ENCODE measurements around the gene OR8B12.

OR8B12 gene

DNA sequence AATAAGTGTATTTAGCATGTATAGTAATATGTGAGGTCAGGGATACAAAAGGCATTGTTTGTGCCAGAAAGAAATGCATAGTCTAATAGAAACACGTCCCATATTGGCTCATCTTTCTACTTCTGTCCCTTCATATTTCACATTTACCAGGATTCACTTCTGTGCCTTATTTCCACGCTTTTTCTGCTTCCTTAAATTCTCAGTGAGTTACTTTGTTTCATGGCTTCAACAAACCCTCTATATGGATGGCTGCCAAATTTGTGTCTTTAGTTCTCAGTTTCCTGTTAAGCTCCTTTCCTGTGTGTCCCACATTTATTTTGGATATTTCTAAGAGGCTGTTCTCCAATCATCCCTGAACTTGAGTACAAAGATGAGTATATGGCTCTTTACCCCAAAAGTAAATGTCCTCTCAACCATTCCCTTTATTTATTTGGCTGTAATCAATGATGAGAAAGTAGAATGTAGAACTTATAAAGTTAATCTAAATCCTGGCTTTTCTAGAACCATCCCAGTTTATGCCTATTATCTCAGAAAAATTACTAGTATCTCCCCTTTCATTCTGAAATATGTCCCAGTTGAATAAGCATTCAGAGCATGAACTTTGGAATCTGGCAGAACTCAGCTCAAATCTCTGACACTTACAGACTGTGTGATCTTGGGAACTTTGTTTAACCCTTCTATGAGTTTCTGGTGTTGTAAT is 23.5 kb downstream of the OR8B12 start:
- no peak for DNase-seq

DNA sequence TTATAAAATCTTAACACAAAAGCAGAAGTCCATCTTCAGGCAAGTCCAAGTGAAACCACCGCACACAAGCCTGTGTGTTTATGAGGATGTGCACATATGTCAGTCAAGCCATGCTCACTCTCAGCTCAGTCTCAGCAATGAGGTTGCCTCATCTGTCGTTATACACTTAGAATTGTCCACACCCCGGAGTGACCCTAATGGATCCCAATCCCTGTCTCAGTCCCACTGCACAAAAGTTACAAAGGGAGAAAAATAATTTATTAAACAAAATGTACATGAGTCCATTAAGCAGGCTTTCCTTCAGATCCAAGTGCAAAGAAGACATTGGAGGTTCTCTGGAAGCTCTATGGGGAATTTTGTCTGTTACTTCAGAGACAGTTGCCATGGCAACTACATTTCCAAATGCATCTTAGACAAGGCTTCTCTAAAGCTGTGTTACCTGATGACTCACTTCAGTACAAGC is 24.4 kb downstream of the OR8B12 start:
- peak; percentile 18 for DNase-seq

DNA sequence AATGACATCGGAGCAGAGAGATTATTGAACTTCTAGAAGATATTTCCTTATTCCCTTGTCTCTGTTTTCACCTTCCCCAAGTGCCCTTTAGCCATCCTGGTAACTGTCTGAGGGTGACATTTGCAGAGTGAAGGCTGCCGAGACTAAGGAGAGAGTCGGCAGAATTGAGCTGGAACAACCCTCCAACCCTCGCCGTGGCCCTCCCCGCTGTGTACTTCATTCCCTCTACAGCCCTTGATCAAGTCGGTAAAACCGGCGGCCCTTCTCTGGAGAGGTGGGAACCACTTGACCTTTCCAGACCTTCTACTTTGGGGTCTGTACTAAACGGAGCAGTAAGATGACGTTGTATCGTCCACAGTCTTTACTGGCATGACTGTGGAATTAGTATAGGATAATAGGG is 26.1 kb downstream of the OR8B12 start:
- no peak for DNase-seq

DNA sequence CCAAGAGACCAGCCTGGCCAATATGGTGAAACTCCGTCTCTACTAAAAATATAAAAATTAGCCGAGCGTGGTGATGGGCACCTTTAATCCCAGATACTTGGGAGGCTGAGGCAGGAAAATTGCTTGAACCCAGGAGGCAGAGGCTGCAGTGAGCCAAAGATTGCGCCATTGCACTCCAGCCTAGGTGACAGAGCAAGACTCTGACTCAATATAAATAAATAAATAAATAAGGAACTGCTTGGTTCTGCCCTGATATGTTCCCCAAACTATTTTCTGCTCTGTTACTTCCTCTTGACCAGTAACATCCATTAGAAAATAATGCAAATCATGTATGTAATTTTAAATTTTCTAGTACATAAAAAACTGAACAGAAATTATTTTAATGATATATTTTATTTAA is 28.8 kb downstream of the OR8B12 start:
- DNase-seq = peak; percentile 72

DNA sequence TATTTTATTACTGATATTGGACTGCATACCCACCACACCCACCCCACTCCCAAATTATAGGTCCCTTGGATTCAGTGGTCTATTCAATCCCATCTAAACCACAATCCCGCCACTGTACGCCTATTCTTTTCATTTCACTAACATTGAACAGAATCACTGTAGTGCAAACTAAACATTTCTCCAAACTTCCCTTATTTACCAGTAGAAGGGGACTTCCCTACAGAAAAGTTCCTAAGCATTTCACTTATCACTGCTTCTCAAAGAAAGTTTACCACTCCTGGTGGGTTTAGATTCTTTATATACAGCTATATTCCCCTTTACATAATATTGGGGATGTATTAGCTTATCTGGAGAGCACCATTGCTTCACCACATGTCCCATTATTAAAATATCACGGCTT is 29.3 kb downstream of the OR8B12 start:
- DNase-seq = peak; percentile 48

DNA sequence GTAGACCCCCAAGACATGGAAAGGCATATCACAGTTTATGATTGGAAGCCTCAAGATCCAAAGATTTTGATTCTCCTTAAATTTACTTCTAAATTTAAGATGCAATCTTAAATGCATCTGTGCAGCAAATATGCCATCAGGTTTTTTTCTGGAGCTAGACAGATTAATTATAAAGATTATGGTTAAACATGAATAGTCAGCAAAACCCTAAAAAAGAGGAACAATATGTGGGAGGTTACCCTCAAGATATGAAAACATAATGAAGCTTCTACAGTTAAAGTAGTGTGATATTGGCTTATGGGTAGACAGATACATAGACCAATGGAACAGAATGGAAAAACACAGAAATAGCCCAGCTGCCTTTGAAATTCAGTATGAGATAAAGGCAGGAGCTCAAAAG is 31.7 kb downstream of the OR8B12 start:
- DNase-seq = no peak

DNA sequence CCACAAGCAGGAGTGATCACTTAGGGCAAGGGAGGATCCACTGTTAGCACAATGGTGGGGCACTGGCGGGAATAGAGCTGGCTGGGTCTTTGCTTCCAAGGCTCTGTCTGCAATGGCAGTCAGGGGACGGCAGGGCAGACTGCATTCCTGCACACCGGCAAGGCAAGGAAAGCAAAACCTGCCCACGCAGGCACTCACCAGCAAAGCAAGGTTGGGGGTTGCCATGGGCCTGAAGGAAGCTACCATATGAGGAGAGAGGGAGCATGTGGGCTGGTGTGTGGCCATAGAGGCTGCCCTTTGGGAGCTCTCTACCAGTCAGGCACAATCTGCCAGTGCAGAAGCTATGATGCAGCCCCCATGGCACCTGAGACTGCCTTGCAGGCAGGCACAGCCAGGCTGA is 33.2 kb downstream of the OR8B12 start:
- DNase-seq = no peak

DNA sequence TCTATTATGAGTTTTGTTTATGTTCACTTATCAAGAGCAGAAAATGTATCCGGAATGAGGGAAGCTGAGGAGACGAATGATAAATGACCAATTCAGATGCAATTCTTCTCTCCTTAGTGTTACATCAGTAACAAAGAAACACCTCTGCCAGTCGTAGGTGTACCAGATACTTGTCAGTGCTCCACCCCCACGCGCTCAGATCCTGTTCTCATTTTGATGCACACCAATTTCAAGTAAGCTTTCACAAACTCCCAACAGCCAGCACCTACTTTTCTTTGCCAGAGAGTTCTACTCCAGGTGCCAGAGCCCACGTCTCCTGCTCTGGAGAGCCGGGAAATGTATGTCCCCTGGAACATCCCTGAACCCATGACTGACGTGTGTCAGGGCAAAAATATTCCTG is 43.7 kb downstream of the OR8B12 start:
- DNase-seq = no peak

DNA sequence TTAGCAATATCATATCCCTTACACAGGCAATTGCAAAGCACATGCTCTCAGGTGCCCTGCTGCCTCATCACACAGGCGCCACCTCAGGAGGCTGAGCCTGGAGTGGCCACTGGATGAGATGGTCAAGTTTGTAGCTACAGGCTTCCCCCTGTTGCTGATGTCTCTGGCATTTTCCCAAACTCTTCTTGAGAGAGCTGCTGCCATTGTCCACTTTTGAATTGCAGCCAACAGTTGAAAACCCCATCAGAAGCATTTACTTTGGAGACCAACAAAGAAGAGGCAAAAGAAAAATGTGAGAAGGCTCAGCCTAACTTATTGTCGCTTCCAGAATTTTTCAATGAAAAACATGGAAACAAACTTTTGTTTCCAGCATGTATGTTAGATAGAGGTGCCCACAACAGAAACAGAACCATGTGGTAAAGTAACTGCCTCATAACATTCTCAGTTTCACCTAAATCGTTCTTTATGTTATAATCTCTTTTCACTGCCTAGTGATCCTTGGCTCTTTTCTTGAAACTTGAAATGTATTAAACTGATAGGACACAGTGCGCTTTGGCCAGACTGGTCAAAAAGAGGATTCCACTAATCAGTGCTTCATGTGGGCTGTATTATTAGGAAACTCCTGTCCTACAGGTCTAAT is 50.3 kb downstream of the OR8B12 start:
- no peak for DNase-seq

All from inflammatory macrophage treated with lipopolysaccharide for 4 hours (primary cell).